ENCODE results near the gene GPR85. TPM values are rescaled to one million over a fixed set of nuclear protein-coding genes. Genes with fewer than 3 reads are reported as not detected.
"Not testable (repeated sequence)": the region's sequence is repeated elsewhere in the genome, so short reads cannot be mapped to it uniquely, and the experiment has no call there.

GPR85 gene
- total RNA-seq, 1 experiment from 2014 or later, result 5.7 TPM

DNA sequence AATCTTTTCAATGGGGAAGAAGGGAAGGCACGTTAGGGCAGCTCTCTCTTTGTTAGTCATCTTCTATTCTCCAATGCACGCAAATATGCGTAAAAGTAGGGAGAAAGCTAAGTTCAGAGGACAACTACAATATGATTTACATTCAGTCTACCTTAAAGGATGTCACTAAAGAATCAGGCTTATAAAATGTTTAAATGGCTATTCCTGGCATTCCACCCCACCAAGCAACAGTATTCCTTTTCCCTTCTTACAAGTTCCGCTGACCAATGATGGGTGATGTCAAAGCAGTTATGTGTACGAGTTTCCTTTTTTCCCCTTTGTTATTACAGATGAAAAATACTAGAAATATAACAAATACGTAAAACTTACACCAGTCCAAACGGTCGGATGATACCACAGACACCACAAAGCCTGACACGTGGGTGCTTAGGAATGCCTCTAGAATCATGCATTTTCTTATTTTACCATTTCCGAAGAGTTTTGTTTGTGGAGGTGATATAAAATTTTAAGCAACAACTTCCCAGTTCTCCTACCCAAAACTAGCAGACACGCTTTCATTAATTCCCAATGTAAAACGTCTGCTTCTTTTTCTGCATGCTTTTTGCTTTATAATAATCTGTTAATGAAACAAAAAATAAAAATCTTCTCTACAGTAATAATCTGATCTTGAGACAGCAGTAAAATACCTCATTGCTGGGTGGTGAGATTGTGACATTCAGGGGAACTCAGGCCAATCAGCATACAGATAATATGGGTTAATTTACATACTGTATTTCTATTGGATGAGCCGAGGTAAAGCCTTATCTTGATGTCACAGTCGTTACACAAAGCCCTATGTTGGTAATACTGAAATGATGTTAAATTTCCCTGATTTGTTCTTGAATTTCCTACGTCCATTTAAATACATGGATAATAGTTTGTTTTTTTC is 708 bp upstream of the GPR85 start:
- DNase-seq (ENCODE audit: low read depth, low spot score), result peak; percentile 47

DNA sequence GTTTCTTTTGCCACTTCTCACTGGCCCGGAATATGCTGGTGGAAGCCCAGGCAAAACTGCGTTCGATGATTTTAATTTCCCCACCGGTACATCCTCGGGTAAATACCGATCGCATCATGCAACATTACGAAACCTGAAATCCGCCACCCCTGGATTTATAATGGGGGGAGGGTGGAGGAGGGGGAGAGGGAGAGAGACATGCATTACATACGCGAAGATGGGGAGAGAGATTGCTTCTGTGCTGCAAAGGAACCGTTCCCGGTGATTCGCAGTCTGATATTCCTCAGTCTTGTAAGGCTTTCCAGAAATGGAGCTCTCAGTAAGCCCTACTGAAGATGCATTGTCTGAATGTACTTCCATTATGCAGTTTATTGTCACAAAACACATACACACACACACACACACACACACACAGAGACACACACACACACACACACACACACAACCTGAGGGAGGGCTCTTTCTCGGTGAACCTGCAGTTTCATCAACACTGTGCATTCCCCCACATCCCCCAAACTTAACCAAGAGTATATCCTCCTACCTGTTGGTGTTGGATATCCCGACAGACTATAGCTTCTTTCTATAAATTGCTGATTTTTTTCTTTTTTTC is 741 bp downstream of the GPR85 start:
- DNase-seq (ENCODE audit: low read depth, low spot score), result peak; percentile 15
- in situ Hi-C loops (cut with HindIII; ENCODE audit: low pct_unique_long_range_greater_than_20kb, low sequenced_read_pairs), result no loop called here

More for the DNA sequence above, 708 bp upstream of the GPR85 start:
- in situ Hi-C loops (cut with HindIII; ENCODE audit: low pct_unique_long_range_greater_than_20kb, low sequenced_read_pairs), result no loop called here

DNA sequence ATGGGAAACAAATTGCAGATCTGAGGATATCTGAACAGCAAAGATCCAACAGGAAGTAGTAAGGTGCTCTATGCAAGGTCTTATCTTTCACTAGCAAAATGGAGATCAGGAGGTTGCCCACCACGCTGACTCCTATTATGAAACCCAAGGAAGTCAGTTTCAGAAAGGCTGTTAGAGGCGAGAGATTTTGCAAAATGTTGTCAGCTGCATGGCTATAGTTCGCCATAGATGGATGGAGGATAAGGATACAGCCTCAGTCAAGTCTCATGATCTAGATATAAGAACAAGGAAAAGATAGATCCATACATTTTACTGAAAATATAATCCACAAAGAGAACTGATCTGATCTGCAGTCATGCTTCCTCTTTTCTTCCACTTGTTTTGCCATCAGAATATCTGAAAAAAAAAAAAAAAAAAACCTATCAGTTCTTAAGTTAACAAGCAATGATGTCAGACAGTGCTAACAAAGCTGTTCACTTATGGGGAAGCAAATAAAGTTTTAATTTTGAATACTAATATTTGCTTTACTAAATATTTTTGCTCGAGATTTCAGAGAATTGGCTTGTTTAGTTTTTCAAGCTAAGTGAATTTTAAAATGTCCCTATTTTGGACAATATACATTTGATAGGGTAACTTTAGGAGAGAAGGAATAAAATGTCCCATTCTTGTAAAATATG is 2.0 kb downstream of the GPR85 start:
- in situ Hi-C loops (cut with HindIII; ENCODE audit: low pct_unique_long_range_greater_than_20kb, low sequenced_read_pairs), result no loop called here
- no peak for DNase-seq (ENCODE audit: low read depth, low spot score)

DNA sequence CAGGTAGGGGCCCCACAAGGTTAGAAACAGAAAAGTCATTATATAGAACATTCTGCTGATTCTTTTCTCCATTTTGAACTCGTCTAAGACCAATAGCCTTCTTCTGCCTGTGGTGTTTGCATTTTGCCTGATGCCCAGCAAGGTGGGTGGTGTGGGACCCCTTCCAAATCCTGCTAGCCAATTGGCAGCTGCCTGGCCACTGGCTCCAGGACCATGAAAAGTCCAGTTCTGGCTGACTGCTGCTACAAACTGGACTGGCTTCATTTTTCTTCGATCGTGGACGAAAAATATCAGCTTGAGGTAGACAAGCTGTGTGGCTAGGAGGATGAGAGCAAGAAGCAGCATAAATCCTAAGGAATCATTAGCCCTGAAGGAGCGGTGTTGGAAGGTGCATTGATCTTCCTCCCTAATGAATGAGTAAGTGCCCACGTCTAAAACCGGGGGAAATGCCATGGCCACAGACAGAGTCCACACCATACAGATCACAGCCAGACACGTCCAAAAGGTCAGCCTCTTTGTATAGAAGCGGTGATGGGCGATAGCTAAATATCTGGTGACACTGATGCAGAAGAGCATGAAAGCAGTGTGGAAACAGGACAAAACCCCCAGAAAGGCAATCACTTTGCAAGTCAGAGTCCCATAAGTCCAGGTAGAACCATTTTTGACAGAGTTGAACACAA is 2.7 kb downstream of the GPR85 start:
- no peak for DNase-seq (ENCODE audit: low read depth, low spot score)
- in situ Hi-C loops (cut with HindIII; ENCODE audit: low pct_unique_long_range_greater_than_20kb, low sequenced_read_pairs), result no loop called here

DNA sequence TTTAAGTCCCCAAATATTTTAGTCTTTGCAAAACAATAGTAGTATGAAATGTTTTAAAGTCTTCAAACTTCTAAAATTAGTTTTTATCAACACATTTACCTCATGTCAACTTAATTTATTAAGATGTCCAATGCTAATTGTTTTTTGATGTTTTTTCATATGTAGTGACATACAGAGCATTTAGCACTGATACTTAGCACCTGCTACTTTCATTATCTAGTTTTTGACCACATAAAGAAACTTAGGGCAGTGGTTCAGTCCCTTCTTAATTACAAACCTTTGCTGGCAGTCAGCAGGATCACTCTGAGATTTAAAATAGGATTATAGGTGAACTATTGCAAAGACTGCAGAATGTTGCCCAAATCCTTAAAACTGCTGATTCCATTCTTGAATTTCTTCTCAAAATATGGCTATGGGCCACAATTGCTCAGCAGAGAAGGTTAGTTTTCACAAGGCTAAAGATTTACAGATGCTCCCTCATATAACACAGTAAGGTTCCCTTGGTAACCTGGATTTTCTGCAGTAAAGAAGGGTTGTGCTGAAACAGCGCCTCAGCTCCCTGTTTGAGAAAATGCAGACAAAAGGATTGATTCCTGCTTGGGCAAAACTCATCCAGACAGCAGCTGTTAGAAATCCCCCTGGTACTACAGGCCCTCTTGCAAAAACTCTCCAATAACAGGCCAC is 3.4 kb downstream of the GPR85 start:
- in situ Hi-C loops (cut with HindIII; ENCODE audit: low pct_unique_long_range_greater_than_20kb, low sequenced_read_pairs), result no loop called here
- no peak for DNase-seq (ENCODE audit: low read depth, low spot score)

DNA sequence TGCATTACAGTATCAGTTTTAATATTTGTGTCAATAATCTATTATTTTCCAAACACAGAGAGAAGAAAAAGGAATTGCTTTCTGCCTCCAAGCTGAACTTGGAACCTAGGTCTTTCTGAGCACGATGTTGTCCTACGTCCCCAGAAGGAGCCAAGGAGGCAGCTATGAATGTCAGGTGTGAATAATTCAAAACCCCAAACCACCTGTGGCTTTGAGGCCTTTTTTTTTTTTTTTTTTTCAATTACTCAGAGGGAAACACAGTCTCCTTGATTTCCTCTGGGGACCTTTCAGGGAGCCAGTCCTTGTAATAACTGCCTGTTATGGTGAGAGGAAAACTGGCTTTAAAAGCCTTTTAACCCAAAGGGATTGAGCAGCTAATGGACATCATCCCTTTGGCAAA is 8.3 kb downstream of the GPR85 start:
- in situ Hi-C loops (cut with HindIII; ENCODE audit: low pct_unique_long_range_greater_than_20kb, low sequenced_read_pairs), result no loop called here
- no peak for DNase-seq (ENCODE audit: low read depth, low spot score)

DNA sequence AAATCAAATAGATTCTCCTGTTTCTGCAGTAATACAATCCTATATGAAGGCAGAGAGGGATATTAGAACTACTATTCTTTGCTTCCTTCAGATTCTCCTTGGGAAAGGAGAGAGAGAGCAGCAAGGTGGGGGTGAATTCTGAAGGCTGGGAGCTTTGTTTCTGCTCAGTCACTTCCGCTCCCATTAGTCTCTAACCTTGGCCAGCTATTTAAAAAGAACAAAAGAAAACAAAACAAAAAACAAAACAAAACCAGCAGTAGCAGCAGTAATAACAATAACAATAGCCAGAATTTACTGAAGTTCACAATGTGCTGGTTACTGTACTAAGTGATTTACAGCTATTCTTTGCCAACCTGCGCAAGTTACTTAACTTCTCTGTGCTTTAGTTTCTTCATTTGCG is 9.9 kb downstream of the GPR85 start:
- in situ Hi-C loops (cut with HindIII; ENCODE audit: low pct_unique_long_range_greater_than_20kb, low sequenced_read_pairs), result no loop called here
- DNase-seq (ENCODE audit: low read depth, low spot score), result no peak

DNA sequence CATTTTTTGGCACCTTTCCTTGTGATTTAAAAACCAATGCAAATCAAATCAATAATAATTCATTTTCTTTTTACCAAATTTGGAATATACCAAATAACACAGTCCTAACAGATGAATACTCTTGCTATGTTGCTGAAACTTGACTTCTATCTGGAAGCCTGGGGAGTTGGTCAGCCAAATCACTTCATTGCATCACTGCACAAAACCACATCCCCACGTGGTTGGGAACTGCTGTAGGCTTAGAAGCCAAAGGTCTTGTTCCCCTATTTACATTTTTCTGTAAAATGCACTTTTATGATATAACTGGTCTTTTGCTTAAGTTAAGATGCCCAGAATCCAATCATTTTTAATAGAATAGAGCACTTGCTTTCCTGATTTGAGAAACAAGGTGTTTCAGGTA is 15.2 kb downstream of the GPR85 start:
- no peak for DNase-seq (ENCODE audit: low read depth, low spot score)
- in situ Hi-C loops (cut with HindIII; ENCODE audit: low pct_unique_long_range_greater_than_20kb, low sequenced_read_pairs), result no loop called here

DNA sequence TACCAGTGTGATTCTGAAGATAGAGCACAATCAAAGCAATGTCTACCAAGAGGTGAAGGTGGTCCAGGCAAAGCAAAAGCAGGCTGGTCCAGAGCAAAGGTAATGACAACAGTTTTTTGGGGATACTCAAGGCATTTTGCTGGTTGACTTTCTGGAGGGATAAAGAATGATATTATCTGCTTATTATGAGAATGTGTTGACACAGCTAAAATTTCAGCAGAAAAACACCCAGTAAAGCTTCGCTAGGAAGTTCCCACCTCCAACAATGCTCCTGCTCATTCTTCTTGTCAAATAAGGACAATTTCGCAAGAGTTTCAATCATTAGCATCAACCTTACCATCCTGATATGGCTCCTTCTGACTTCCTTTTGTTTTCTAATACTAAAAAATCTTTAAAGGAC is 24.1 kb downstream of the GPR85 start:
- DNase-seq (ENCODE audit: low read depth, low spot score), result no peak
- in situ Hi-C loops (cut with HindIII; ENCODE audit: low pct_unique_long_range_greater_than_20kb, low sequenced_read_pairs), result no loop called here

DNA sequence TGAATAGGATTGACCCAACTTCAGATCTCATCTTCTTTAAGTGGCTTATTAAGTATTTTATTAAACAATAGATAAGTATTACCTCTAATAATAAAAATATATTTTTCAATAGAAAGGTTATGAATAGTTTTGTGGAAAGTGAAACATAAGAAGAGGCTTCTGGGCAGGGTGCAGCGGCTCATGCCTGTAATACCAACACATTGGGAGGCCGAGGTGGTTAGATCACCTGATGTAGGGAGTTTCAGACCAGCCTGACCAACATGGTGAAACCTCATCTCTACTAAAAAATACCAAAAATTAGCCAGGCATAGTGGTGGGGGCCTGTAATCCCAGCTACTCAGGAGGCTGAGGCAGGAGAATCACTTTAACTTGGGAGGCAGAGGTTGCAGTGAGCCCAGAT is 26.5 kb downstream of the GPR85 start:
- DNase-seq (ENCODE audit: low read depth, low spot score), result no peak
- in situ Hi-C loops (cut with HindIII; ENCODE audit: low pct_unique_long_range_greater_than_20kb, low sequenced_read_pairs), result no loop called here

DNA sequence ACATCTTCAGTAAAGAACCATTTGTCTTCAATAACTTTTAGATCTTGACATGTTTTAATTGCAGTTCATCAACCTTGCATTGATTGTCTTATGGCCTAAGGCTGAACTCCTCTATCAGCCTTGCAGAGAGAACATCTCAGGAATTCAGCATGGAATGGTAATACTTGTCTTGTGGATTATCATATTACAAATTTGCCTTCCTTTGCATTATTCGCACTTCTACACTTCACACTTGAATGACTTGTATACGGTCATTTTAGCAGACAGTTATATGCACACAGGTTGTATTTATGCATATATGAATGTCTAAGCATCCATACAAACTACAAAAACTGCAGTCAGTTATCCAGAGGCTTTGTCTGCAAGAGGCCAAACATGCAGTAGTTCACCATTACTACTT is 31.7 kb downstream of the GPR85 start:
- DNase-seq (ENCODE audit: low read depth, low spot score), result no peak
- in situ Hi-C loops (cut with HindIII; ENCODE audit: low pct_unique_long_range_greater_than_20kb, low sequenced_read_pairs), result no loop called here

DNA sequence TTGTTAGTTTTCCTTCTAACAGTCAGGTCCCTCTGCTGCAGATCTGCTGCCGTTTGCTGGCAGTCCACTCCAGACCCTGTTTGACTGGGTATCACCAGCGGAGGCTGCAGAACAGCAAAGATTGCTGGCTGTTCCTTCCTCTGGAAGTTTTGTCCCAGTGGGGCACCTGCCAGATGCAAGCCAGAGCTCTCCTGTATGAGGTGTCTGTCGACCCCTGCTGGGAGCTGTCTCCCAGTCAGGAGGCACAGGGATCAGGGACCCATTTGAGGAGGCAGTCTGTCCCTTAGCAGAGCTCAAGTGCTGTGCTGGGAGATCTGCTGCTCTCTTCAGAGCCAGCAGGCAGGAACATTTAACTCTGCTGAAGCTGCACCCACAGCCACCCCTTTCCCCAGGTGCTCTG is 32.4 kb downstream of the GPR85 start:
- in situ Hi-C loops (cut with HindIII; ENCODE audit: low pct_unique_long_range_greater_than_20kb, low sequenced_read_pairs); DNase-seq (ENCODE audit: low read depth, low spot score): not testable (repeated sequence)

DNA sequence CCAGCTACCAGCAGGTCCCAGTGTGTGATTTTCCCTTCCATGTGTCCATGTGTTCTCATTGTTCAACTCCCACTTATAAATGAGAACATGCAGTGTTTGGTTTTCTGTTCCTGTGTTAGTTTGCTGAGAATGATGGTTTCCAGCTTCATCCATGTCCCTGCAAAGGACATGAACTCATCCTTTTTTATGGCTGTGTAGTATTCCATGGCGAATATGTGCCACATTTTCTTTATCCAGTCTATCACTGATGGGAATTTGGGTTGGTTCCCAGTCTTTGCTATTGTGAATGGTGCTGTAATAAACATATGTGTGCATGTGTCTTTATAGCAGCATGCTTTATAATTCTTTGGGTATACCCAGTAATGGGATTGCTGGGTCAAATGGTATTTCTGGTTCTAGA is 37.4 kb downstream of the GPR85 start:
- DNase-seq (ENCODE audit: low read depth, low spot score); in situ Hi-C loops (cut with HindIII; ENCODE audit: low pct_unique_long_range_greater_than_20kb, low sequenced_read_pairs): not testable (repeated sequence)

DNA sequence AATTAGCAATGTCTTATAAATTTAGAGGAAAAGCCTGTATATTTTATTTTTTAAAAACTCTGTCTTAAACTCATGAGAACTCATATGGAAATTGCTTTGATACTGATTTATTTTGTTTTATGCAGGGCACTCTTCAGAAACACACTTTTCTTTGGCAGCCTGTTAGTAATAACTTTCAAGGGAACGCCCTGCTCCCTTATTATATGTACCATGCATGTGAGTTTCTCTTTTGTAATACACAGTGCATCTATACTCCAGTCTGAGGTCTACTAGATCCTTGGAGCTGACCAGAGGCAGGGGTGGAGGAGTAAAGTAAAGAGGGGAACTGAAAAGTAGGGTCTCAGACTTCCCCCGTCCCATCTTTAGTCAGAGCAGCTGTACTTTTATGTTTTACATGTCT is 40.2 kb downstream of the GPR85 start:
- no peak for DNase-seq (ENCODE audit: low read depth, low spot score)
- in situ Hi-C loops (cut with HindIII; ENCODE audit: low pct_unique_long_range_greater_than_20kb, low sequenced_read_pairs), result no loop called here

DNA sequence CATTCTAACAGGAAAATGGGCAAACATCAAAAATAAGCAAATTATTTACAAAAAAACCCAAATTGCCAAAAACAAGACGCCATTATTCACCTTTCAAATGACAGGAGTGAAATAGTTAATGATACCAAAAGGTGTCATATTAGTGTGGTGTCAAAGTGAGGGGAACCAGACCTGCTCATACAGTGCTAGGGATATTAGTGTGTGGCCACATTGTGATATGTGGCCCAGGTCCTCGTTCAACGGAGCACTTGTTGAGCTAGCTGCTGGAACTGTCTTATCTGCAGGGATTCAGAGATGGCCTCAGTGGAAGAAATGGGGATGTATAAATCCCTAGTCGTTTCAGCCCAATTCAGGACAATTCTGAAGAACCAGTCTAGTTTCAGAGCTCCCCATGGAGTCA is 41.2 kb downstream of the GPR85 start:
- no peak for DNase-seq (ENCODE audit: low read depth, low spot score)
- in situ Hi-C loops (cut with HindIII; ENCODE audit: low pct_unique_long_range_greater_than_20kb, low sequenced_read_pairs), result no loop called here

DNA sequence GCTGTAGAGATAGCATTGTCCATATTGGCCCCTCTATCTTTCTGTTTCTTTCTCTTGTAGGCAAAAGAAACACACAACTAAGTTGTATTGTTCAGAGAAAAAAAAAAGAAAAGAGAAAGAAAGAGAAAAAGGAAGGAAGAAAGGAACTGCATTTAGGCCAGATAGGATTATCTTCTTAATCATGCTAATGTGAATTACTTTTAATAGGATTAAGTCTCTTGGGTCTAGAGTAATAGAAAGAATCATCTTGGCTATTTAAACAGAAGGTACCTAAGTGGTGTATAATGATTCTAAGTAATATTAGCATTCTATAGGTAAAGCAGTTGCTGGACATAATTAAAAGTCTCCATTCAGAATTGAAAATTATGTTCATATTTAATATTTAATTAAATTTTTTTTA is 42.2 kb downstream of the GPR85 start:
- DNase-seq (ENCODE audit: low read depth, low spot score), result no peak
- in situ Hi-C loops (cut with HindIII; ENCODE audit: low pct_unique_long_range_greater_than_20kb, low sequenced_read_pairs), result no loop called here

DNA sequence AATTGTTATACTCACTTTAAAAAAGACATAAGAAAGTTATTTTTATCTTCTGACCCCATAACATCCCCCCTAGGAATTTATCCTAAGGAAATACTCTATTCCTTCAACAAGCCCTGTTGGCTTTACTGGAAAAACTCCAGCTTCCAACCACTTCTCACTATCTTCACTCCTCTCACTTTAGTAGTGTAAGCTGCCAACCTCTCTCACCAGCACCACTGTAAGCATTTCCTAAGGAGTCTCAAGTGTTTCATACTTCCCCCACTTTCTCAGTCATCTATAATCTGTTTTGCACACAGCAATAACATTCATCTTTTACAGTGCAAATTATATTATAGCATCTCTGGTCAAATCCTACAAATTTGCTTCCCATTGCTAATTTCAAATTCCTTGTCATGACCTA is 45.8 kb downstream of the GPR85 start:
- in situ Hi-C loops (cut with HindIII; ENCODE audit: low pct_unique_long_range_greater_than_20kb, low sequenced_read_pairs), result no loop called here
- no peak for DNase-seq (ENCODE audit: low read depth, low spot score)

DNA sequence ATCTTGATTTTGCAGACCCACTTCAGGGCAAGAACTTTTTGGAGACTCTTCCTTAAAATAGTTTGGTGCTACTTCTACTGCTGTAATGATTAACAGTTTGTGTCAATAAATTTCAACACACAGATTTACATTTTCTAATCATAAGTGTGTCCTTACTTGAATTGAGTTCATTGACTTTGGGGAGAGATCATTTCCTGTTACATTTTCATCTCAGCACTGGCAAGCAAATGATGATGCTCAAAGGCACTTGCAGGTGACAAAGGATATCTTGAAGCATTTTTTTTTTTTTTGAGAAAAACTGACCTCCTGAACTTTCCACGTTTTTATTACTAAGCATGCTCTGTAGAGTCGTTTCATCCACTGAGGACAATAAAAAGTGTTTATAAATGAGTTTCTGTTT is 52.7 kb downstream of the GPR85 start:
- in situ Hi-C loops (cut with HindIII; ENCODE audit: low pct_unique_long_range_greater_than_20kb, low sequenced_read_pairs), result no loop called here
- no peak for DNase-seq (ENCODE audit: low read depth, low spot score)

Data from SK-MEL-5 (cell line).